Peyer's patch (tissue), 4 donors: ENCODE results near the gene LAMC3.

Source experiments
- POLR2A ChIP-seq, 2 donors: fragments of 450-650 bp; IDR thresholded peaks; one replicate each; pipeline ENCODE4 v1.5.1; 2017; ENCODE audit warnings: antibody characterized with exemption in 2 of 2, mild to moderate bottlenecking in 2 of 2, moderate library complexity in 2 of 2
- TF ChIP-seq, protein P1 (sequence below), 6 experiments: fragments of 450-650 bp in 4 of 6; fragments of 200-600 bp in 2 of 6; sonication (generic) in 1 of 6; IDR thresholded peaks; one replicate each; pipeline ENCODE4 v1.5.1; 2017 to 2019; ENCODE audit warnings: antibody characterized with exemption in 6 of 6, mild to moderate bottlenecking in 3 of 6, moderate library complexity in 1 of 6

DNA sequence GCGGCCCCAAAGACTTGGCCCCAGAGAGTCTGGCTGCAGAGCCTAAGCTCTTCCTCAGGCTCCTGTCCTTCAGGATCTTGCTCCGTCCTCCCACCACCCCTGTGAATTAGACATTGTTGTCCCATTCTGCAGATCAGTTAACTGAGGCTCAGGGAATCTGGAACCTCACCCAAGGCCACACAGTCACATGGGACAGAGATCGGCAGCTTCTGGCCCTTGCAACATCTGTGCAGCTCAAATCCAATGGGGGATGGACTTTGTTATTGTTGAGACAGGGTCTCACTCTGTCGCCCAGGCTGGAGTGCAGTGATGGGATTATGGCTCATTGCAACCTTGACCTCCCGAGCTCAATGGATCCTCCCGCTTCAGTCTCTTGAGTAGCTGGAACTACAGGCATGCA is 23.9 kb upstream of the LAMC3 start:
- TF ChIP-seq, protein P1, sequence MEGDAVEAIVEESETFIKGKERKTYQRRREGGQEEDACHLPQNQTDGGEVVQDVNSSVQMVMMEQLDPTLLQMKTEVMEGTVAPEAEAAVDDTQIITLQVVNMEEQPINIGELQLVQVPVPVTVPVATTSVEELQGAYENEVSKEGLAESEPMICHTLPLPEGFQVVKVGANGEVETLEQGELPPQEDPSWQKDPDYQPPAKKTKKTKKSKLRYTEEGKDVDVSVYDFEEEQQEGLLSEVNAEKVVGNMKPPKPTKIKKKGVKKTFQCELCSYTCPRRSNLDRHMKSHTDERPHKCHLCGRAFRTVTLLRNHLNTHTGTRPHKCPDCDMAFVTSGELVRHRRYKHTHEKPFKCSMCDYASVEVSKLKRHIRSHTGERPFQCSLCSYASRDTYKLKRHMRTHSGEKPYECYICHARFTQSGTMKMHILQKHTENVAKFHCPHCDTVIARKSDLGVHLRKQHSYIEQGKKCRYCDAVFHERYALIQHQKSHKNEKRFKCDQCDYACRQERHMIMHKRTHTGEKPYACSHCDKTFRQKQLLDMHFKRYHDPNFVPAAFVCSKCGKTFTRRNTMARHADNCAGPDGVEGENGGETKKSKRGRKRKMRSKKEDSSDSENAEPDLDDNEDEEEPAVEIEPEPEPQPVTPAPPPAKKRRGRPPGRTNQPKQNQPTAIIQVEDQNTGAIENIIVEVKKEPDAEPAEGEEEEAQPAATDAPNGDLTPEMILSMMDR (IDR thresholded peaks at IDR 0.05): no peak
- TF ChIP-seq POLR2A (IDR thresholded peaks at IDR 0.05): no peak
